CD8-positive, alpha-beta memory T cell (primary cell): Measurements from ENCODE around the gene SLC10A7. TPM values are rescaled to one million over a fixed set of nuclear protein-coding genes. Genes with fewer than 3 reads are reported as not detected.

ENCODE experiments used
- CTCF ChIA-PET: fragments of 350-600 bp; sonication (Branson Sonifier 250); formaldehyde crosslinking; loops from one replicate; lab custom pipeline; 2021; ENCODE audit warnings: antibody characterized with exemption; lab: Charles Lee
- POLR2A ChIA-PET: fragments of 350-600 bp; sonication (Branson Sonifier 250); formaldehyde crosslinking; loops from one replicate; lab custom pipeline; 2021; ENCODE audit warnings: antibody characterized with exemption; lab: Charles Lee
- DNase-seq, 5 donors: peaks; one replicate each; pipeline versions ENCODE4 v3.0.0 to v3.0.0-alpha.2; 2020 to 2022; ENCODE audit warnings: mixed read lengths in 1 of 5
- H3K27ac ChIP-seq: one replicate; pipeline ENCODE4 v1.7.0; 2013; ENCODE audit warnings: low read depth, mild to moderate bottlenecking, low read length, moderate library complexity
- H3K27me3 ChIP-seq: 2 replicates; pipeline ENCODE4 v1.7.0; 2013; ENCODE audit warnings: low read length, mild to moderate bottlenecking; ENCODE audit not compliant: insufficient read depth, poor library complexity, severe bottlenecking
- H3K36me3 ChIP-seq: 2 replicates; pipeline ENCODE4 v1.7.0; 2013; ENCODE audit warnings: mild to moderate bottlenecking, low read length, moderate library complexity; ENCODE audit not compliant: insufficient read depth
- H3K4me1 ChIP-seq: 2 replicates; pipeline ENCODE4 v1.7.0; 2013; ENCODE audit warnings: mild to moderate bottlenecking, low read length, moderate library complexity; ENCODE audit not compliant: insufficient read depth
- H3K4me3 ChIP-seq: 2 replicates; pipeline ENCODE4 v1.7.0; 2013; ENCODE audit warnings: mild to moderate bottlenecking, low read length
- H3K9me3 ChIP-seq: 2 replicates; pipeline ENCODE4 v1.7.0; 2013; ENCODE audit warnings: mild to moderate bottlenecking, low read length
- H3K27ac Mint-ChIP-seq, 8 donors: one replicate each; pipeline ENCODE4 v1.8.0; 2020 to 2021; ENCODE audit warnings: mixed read lengths in 8 of 8, mild to moderate bottlenecking in 6 of 8, inconsistent platforms in 3 of 8, moderate library complexity in 3 of 8
- H3K27me3 Mint-ChIP-seq, 2 donors: one replicate each; pipeline ENCODE4 v1.8.0; 2020 to 2021; ENCODE audit warnings: mixed read lengths in 2 of 2, mild to moderate bottlenecking in 1 of 2, moderate library complexity in 1 of 2
- H3K36me3 Mint-ChIP-seq, 3 donors: one replicate each; pipeline ENCODE4 v1.8.0; 2020 to 2021; ENCODE audit warnings: mixed read lengths in 3 of 3, inconsistent platforms in 1 of 3, mild to moderate bottlenecking in 1 of 3
- H3K4me1 Mint-ChIP-seq, 3 donors: one replicate each; pipeline ENCODE4 v1.8.0; 2020 to 2021; ENCODE audit warnings: mixed read lengths in 3 of 3, inconsistent platforms in 1 of 3, mild to moderate bottlenecking in 1 of 3
- H3K4me3 Mint-ChIP-seq, 7 donors: one replicate each; pipeline ENCODE4 v1.8.0; 2020 to 2021; ENCODE audit warnings: mixed read lengths in 7 of 7, mild to moderate bottlenecking in 6 of 7, moderate library complexity in 4 of 7, inconsistent platforms in 2 of 7
- H3K9me3 Mint-ChIP-seq, 5 donors: one replicate each; pipeline ENCODE4 v1.8.0; 2020 to 2022; ENCODE audit warnings: mixed read lengths in 5 of 5, mild to moderate bottlenecking in 3 of 5, moderate library complexity in 2 of 5, inconsistent platforms in 1 of 5
- polyA plus RNA-seq: library from polyadenylated mRNA; unstranded; fragments of 300-500 nt; fragmentation: Illumina TruSeq; gene quantifications from one replicate; pipeline ENCODE4 v1.2.3, GENCODE V29; 2021
- total RNA-seq, 2 experiments: library from RNA; stranded (reverse); gene quantifications; one replicate each; pipeline ENCODE4 v1.2.3, GENCODE V29; 2021

The SLC10A7 gene
- total RNA-seq (10 to 100 TPM; 13.0 to 15.7 TPM), polyA plus RNA-seq (9.0 TPM)

GRCh38 chr4:146521541-146522097 is at the start of gene SLC10A7:
Gene SLC10A7 (minus strand): TSS chr4:146521940. CDS start chr4:146521717, 223 bp downstream.
- H3K4me1 Mint-ChIP-seq = peaks cover 27 to 42% (median 36%) of the 10 kb centered on the region in 3 donors
- Histone ChIP-seq H3K4me1 (peaks cover 30% of the 10 kb centered on the region), H3K36me3 (no peaks in the 10 kb centered on the region), H3K4me3 (peak within 1 kb of the TSS; percentile 87), H3K9me3 (no peaks in the 10 kb centered on the region), H3K27ac (peak within 1 kb of the TSS; percentile 73), H3K27me3 (no peaks in the 10 kb centered on the region)
- ChIA-PET POLR2A (interaction anchor here (0.9 kb wide), 1 partner anchor 1095 kb away, joined by 3 read pairs; the partner anchor contains the start of gene TMEM184C), CTCF (no interaction called here)
- no peaks in the 10 kb centered on the region for H3K27me3 Mint-ChIP-seq
- H3K4me3 Mint-ChIP-seq = no peak within 1 kb of the TSS
- peak within 1 kb of the TSS in 3 of 8 donors; percentile 71 to 87 (median 81) for H3K27ac Mint-ChIP-seq
- H3K9me3 Mint-ChIP-seq = no peaks in the 10 kb centered on the region
- peak; percentile 52 to 73 (median 57) for DNase-seq
- peaks cover 0 to 9% (median 3%) of the 10 kb centered on the region in 3 donors for H3K36me3 Mint-ChIP-seq

- Mint-ChIP-seq H3K27me3 (peaks cover 9 to 30% of the 10 kb centered on the region in 2 donors), H3K27ac (no peak overlapping the region), H3K4me1 (no peaks in the 10 kb centered on the region), H3K36me3 (no peaks in the 10 kb centered on the region), H3K4me3 (no peak overlapping the region), H3K9me3 (peaks cover 0 to 2% (median 0%) of the 10 kb centered on the region in 5 donors)
- Histone ChIP-seq H3K9me3 (no peaks in the 10 kb centered on the region), H3K36me3 (no peaks in the 10 kb centered on the region), H3K27ac (no peak overlapping the region), H3K4me3 (no peak overlapping the region), H3K4me1 (no peaks in the 10 kb centered on the region), H3K27me3 (no peaks in the 10 kb centered on the region)
- ChIA-PET CTCF (no interaction called here), POLR2A (no interaction called here)
- DNase-seq = no peak
These were observed 45.7 kb upstream of the SLC10A7 start for GRCh38 chr4:146567396-146567795.

- Mint-ChIP-seq H3K4me3 (no peak overlapping the region), H3K27ac (no peak overlapping the region), H3K36me3 (peaks cover 0 to 4% (median 0%) of the 10 kb centered on the region in 3 donors), H3K4me1 (no peaks in the 10 kb centered on the region), H3K27me3 (peaks cover 12 to 41% of the 10 kb centered on the region in 2 donors), H3K9me3 (peaks cover 0 to 2% (median 0%) of the 10 kb centered on the region in 5 donors)
- Histone ChIP-seq H3K4me3 (no peak overlapping the region), H3K27me3 (no peaks in the 10 kb centered on the region), H3K4me1 (no peaks in the 10 kb centered on the region), H3K27ac (no peak overlapping the region), H3K36me3 (no peaks in the 10 kb centered on the region), H3K9me3 (no peaks in the 10 kb centered on the region)
- POLR2A ChIA-PET = no interaction called here
- no peak for DNase-seq
- CTCF ChIA-PET = no interaction called here
These were observed 42.8 kb upstream of the SLC10A7 start for GRCh38 chr4:146564492-146564891.

- H3K9me3 ChIP-seq = no peaks in the 10 kb centered on the region
- DNase-seq = no peak
- Mint-ChIP-seq H3K4me3 (no peak overlapping the region), H3K4me1 (no peaks in the 10 kb centered on the region), H3K9me3 (no peaks in the 10 kb centered on the region), H3K27me3 (peaks cover 6 to 15% of the 10 kb centered on the region in 2 donors), H3K27ac (no peak overlapping the region), H3K36me3 (peaks cover 0 to 3% (median 0%) of the 10 kb centered on the region in 3 donors)
- H3K4me1 ChIP-seq = no peaks in the 10 kb centered on the region
- H3K36me3 ChIP-seq = no peaks in the 10 kb centered on the region
- H3K4me3 ChIP-seq = no peak overlapping the region
- ChIA-PET CTCF (no interaction called here), POLR2A (no interaction called here)
- H3K27ac ChIP-seq = no peak overlapping the region
- H3K27me3 ChIP-seq = no peaks in the 10 kb centered on the region
These were observed 28.4 kb upstream of the SLC10A7 start for GRCh38 chr4:146550161-146550560.

GRCh38 chr4:146548443-146548842 is 26.7 kb upstream of the SLC10A7 start:
- Mint-ChIP-seq H3K27ac (no peak overlapping the region), H3K36me3 (peaks cover 0 to 18% (median 0%) of the 10 kb centered on the region in 3 donors), H3K9me3 (peaks cover 5 to 12% (median 10%) of the 10 kb centered on the region in 5 donors), H3K4me1 (no peaks in the 10 kb centered on the region), H3K4me3 (no peak overlapping the region), H3K27me3 (peaks cover 12 to 29% of the 10 kb centered on the region in 2 donors)
- no peak overlapping the region for H3K4me3 ChIP-seq
- no peaks in the 10 kb centered on the region for H3K9me3 ChIP-seq
- H3K36me3 ChIP-seq = no peaks in the 10 kb centered on the region
- no peak overlapping the region for H3K27ac ChIP-seq
- DNase-seq = no peak
- ChIA-PET POLR2A (no interaction called here), CTCF (no interaction called here)
- no peaks in the 10 kb centered on the region for H3K4me1 ChIP-seq
- no peaks in the 10 kb centered on the region for H3K27me3 ChIP-seq

- Histone ChIP-seq H3K27me3 (no peaks in the 10 kb centered on the region), H3K27ac (no peak overlapping the region), H3K4me3 (no peak overlapping the region), H3K36me3 (no peaks in the 10 kb centered on the region), H3K9me3 (no peaks in the 10 kb centered on the region), H3K4me1 (no peaks in the 10 kb centered on the region)
- peaks cover 10 to 22% (median 21%) of the 10 kb centered on the region in 5 donors for H3K9me3 Mint-ChIP-seq
- ChIA-PET POLR2A (no interaction called here), CTCF (no interaction called here)
- H3K36me3 Mint-ChIP-seq = peaks cover 0 to 26% (median 0%) of the 10 kb centered on the region in 3 donors
- H3K27ac Mint-ChIP-seq = no peak overlapping the region
- peaks cover 19 to 39% of the 10 kb centered on the region in 2 donors for H3K27me3 Mint-ChIP-seq
- DNase-seq = no peak
- no peak overlapping the region for H3K4me3 Mint-ChIP-seq
- H3K4me1 Mint-ChIP-seq = no peaks in the 10 kb centered on the region
These were observed 23.4 kb upstream of the SLC10A7 start for GRCh38 chr4:146545102-146545501.

- ChIA-PET CTCF (no interaction called here), POLR2A (no interaction called here)
- H3K36me3 ChIP-seq = no peaks in the 10 kb centered on the region
- Mint-ChIP-seq H3K4me3 (no peak overlapping the region), H3K27ac (no peak overlapping the region), H3K4me1 (no peaks in the 10 kb centered on the region), H3K36me3 (peaks cover 0 to 12% (median 0%) of the 10 kb centered on the region in 3 donors), H3K9me3 (peaks cover 0 to 21% (median 8%) of the 10 kb centered on the region in 5 donors), H3K27me3 (peaks cover 0 to 6% of the 10 kb centered on the region in 2 donors)
- H3K27me3 ChIP-seq = no peaks in the 10 kb centered on the region
- H3K9me3 ChIP-seq = no peaks in the 10 kb centered on the region
- H3K4me3 ChIP-seq = no peak overlapping the region
- H3K27ac ChIP-seq = no peak overlapping the region
- H3K4me1 ChIP-seq = no peaks in the 10 kb centered on the region
- no peak for DNase-seq
These were observed 12.4 kb upstream of the SLC10A7 start for GRCh38 chr4:146534178-146534577.

GRCh38 chr4:146525754-146526153 is 4.0 kb upstream of the SLC10A7 start:
- no peaks in the 10 kb centered on the region for H3K36me3 ChIP-seq
- CTCF ChIA-PET = no interaction called here
- H3K27me3 ChIP-seq = no peaks in the 10 kb centered on the region
- POLR2A ChIA-PET = no interaction called here
- Mint-ChIP-seq H3K4me3 (no peak overlapping the region), H3K36me3 (peaks cover 0 to 12% (median 3%) of the 10 kb centered on the region in 3 donors), H3K9me3 (peaks cover 0 to 6% (median 5%) of the 10 kb centered on the region in 5 donors), H3K4me1 (peaks cover 17 to 22% (median 20%) of the 10 kb centered on the region in 3 donors), H3K27me3 (peaks cover 0 to 12% of the 10 kb centered on the region in 2 donors), H3K27ac (no peak overlapping the region)
- no peak overlapping the region for H3K27ac ChIP-seq
- DNase-seq = no peak
- H3K9me3 ChIP-seq = no peaks in the 10 kb centered on the region
- no peak overlapping the region for H3K4me3 ChIP-seq
- peaks cover 16% of the 10 kb centered on the region for H3K4me1 ChIP-seq
